ENCODE measurements around the gene ITPK1. TPM values are rescaled to one million over a fixed set of nuclear protein-coding genes. Genes with fewer than 3 reads are reported as not detected.

The ITPK1 gene
- total and polyA plus RNA-seq, 10 of the 15 experiments (the other 5 are each of a cell fraction or from before 2014, with no cell fraction given): 1.3 to 73.2 (median 27.0) TPM

DNA sequence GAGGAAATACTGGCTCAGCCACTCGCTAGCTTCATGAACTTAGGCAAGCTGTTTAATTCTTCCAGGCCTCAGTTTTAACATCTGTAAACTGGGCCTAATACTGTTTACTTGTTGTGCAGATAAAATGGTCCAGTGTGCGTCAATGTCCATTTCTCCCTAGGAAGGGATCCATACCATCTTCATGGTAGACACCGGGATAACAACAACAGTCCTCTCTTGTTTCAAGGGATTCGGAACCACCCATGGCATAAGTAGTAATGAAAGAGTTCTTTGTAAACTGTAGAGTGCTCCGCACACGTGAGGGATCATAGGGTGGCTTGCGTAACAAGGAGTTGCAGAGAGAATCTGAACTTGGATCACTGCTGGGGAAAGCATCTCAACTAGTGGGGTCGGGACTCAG is 210.1 kb downstream of the ITPK1 start (continued):
- TF ChIP-seq, protein P1, sequence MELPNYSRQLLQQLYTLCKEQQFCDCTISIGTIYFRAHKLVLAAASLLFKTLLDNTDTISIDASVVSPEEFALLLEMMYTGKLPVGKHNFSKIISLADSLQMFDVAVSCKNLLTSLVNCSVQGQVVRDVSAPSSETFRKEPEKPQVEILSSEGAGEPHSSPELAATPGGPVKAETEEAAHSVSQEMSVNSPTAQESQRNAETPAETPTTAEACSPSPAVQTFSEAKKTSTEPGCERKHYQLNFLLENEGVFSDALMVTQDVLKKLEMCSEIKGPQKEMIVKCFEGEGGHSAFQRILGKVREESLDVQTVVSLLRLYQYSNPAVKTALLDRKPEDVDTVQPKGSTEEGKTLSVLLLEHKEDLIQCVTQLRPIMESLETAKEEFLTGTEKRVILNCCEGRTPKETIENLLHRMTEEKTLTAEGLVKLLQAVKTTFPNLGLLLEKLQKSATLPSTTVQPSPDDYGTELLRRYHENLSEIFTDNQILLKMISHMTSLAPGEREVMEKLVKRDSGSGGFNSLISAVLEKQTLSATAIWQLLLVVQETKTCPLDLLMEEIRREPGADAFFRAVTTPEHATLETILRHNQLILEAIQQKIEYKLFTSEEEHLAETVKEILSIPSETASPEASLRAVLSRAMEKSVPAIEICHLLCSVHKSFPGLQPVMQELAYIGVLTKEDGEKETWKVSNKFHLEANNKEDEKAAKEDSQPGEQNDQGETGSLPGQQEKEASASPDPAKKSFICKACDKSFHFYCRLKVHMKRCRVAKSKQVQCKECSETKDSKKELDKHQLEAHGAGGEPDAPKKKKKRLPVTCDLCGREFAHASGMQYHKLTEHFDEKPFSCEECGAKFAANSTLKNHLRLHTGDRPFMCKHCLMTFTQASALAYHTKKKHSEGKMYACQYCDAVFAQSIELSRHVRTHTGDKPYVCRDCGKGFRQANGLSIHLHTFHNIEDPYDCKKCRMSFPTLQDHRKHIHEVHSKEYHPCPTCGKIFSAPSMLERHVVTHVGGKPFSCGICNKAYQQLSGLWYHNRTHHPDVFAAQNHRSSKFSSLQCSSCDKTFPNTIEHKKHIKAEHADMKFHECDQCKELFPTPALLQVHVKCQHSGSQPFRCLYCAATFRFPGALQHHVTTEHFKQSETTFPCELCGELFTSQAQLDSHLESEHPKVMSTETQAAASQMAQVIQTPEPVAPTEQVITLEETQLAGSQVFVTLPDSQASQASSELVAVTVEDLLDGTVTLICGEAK (IDR thresholded peaks at IDR 0.05; ENCODE audit: borderline replicate concordance): no peak
- TF ChIP-seq SREBF2 (IDR thresholded peaks at IDR 0.05; ENCODE audit: low read length) (no peak), EGR1 (IDR thresholded peaks at IDR 0.05; ENCODE audit: borderline replicate concordance in 1 of 2, low read depth in 2 of 2, low read length in 2 of 2) (no peak), KLF5 (IDR thresholded peaks at IDR 0.05; ENCODE audit: partially characterized antibody) (no peak), PML (IDR thresholded peaks at IDR 0.05; ENCODE audit: low read length) (no peak), KAT2A (conservative IDR thresholded peaks at IDR 0.05; ENCODE audit: control insufficient read depth, low read depth, low read length) (no peak)
- TF ChIP-seq, protein P2, sequence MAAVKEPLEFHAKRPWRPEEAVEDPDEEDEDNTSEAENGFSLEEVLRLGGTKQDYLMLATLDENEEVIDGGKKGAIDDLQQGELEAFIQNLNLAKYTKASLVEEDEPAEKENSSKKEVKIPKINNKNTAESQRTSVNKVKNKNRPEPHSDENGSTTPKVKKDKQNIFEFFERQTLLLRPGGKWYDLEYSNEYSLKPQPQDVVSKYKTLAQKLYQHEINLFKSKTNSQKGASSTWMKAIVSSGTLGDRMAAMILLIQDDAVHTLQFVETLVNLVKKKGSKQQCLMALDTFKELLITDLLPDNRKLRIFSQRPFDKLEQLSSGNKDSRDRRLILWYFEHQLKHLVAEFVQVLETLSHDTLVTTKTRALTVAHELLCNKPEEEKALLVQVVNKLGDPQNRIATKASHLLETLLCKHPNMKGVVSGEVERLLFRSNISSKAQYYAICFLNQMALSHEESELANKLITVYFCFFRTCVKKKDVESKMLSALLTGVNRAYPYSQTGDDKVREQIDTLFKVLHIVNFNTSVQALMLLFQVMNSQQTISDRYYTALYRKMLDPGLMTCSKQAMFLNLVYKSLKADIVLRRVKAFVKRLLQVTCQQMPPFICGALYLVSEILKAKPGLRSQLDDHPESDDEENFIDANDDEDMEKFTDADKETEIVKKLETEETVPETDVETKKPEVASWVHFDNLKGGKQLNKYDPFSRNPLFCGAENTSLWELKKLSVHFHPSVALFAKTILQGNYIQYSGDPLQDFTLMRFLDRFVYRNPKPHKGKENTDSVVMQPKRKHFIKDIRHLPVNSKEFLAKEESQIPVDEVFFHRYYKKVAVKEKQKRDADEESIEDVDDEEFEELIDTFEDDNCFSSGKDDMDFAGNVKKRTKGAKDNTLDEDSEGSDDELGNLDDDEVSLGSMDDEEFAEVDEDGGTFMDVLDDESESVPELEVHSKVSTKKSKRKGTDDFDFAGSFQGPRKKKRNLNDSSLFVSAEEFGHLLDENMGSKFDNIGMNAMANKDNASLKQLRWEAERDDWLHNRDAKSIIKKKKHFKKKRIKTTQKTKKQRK (IDR thresholded peaks at IDR 0.05; ENCODE audit: low read depth, low read length): no peak
- TF ChIP-seq, protein P3, sequence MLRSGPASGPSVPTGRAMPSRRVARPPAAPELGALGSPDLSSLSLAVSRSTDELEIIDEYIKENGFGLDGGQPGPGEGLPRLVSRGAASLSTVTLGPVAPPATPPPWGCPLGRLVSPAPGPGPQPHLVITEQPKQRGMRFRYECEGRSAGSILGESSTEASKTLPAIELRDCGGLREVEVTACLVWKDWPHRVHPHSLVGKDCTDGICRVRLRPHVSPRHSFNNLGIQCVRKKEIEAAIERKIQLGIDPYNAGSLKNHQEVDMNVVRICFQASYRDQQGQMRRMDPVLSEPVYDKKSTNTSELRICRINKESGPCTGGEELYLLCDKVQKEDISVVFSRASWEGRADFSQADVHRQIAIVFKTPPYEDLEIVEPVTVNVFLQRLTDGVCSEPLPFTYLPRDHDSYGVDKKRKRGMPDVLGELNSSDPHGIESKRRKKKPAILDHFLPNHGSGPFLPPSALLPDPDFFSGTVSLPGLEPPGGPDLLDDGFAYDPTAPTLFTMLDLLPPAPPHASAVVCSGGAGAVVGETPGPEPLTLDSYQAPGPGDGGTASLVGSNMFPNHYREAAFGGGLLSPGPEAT (IDR thresholded peaks at IDR 0.05; ENCODE audit: low read depth): no peak

Measured in GM12878 (cell line).